OCI-LY1 (cell line): ENCODE measurements around the gene WDR5B.

Experiments used
- EZH2 ChIP-seq: fragments of 200-600 bp; sonication (generic), shearing (Covaris generic); IDR thresholded peaks from 2 replicates; pipeline ENCODE4 v1.8.0; 2017; ENCODE audit warnings: borderline replicate concordance, mixed run types, mild to moderate bottlenecking, antibody characterized with exemption, low read length, moderate library complexity, mixed read lengths
- TF ChIP-seq, protein P1 (sequence below): fragments of 200-600 bp; sonication (generic), shearing (Covaris generic); IDR thresholded peaks from 2 replicates; pipeline ENCODE4 v1.5.1; 2017; ENCODE audit warnings: mild to moderate bottlenecking, antibody characterized with exemption, low read length, moderate library complexity, mixed read lengths

DNA sequence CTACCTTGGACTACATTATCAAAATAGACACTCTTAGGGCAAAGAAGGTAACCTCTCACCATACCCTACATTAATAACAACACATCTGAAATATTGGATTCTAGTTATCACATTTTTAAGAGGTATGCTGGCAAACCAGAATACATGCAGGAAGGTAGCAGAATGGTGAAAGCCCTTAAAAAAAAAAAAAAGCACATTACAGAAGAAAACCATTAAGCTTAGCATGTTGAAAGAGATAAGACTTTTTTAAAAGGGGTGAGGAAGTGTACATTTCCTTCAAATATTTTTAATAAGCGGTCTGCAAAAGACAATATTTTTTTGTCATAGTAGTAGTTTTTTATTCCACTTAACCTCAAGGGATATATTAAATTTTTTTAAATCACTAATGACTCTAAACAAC, 46.5 kb upstream of the WDR5B start:
- TF ChIP-seq, protein P1, sequence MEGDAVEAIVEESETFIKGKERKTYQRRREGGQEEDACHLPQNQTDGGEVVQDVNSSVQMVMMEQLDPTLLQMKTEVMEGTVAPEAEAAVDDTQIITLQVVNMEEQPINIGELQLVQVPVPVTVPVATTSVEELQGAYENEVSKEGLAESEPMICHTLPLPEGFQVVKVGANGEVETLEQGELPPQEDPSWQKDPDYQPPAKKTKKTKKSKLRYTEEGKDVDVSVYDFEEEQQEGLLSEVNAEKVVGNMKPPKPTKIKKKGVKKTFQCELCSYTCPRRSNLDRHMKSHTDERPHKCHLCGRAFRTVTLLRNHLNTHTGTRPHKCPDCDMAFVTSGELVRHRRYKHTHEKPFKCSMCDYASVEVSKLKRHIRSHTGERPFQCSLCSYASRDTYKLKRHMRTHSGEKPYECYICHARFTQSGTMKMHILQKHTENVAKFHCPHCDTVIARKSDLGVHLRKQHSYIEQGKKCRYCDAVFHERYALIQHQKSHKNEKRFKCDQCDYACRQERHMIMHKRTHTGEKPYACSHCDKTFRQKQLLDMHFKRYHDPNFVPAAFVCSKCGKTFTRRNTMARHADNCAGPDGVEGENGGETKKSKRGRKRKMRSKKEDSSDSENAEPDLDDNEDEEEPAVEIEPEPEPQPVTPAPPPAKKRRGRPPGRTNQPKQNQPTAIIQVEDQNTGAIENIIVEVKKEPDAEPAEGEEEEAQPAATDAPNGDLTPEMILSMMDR: no peak
- TF ChIP-seq EZH2: no peak
